ENCODE results near the gene PCDH9. TPM values are rescaled to one million over a fixed set of nuclear protein-coding genes. Genes with fewer than 3 reads are reported as not detected.

PCDH9 gene
- total and polyA plus RNA-seq, 2 experiments from 2014 or later, result 0.31 to 0.52 TPM

GRCh38 chr13:67155898-67156722 is 74.0 kb downstream of the PCDH9 start:
- Mint-ChIP-seq H3K27me3 (ENCODE audit: insufficient read depth, low read depth, poor library complexity) (no peaks in the 10 kb centered on the region), H3K9me3 (no peaks in the 10 kb centered on the region), H3K4me3 (no peak overlapping the region), H3K36me3 (ENCODE audit: low read depth) (no peaks in the 10 kb centered on the region), H3K4me1 (peaks cover 3% of the 10 kb centered on the region; the same call in 1 of the 3 replicates), H3K27ac (no peak overlapping the region)
- Histone ChIP-seq H3K4me3 (no peak overlapping the region), H3F3A (replicated peaks; ENCODE audit: low read depth) (no peaks in the 10 kb centered on the region), H3K4me2 (no peak overlapping the region), H3K27me3 (ENCODE audit: insufficient read depth) (no peaks in the 10 kb centered on the region), H3K4me1 (ENCODE audit: insufficient read depth) (no peaks in the 10 kb centered on the region), H3K27ac (ENCODE audit: low read depth) (no peak overlapping the region), H4K20me1 (replicated peaks; ENCODE audit: insufficient read depth) (no peaks in the 10 kb centered on the region), H3K36me3 (ENCODE audit: insufficient read depth) (no peaks in the 10 kb centered on the region), H3K79me2 (replicated peaks; ENCODE audit: insufficient read depth) (no peaks in the 10 kb centered on the region), H2AFZ (peak overlapping the region; percentile 73; the same call in 1 of the 2 replicates), H3K9me2 (ENCODE audit: insufficient read depth) (no peaks in the 10 kb centered on the region; the same call in 1 of the 2 replicates)
- ATAC-seq (no peak), DNase-seq (ENCODE audit: low spot score) (no peak)
- TF ChIP-seq JUNB (IDR thresholded peaks at IDR 0.05; ENCODE audit: unreplicated experiment) (no peak), STAT1 (IDR thresholded peaks at IDR 0.05; ENCODE audit: unreplicated experiment) (no peak), EZH2 (IDR thresholded peaks at IDR 0.05; ENCODE audit: low read depth, unreplicated experiment) (no peak), NANOG (IDR thresholded peaks at IDR 0.05; ENCODE audit: borderline replicate concordance) (no peak), REST (IDR thresholded peaks at IDR 0.05; ENCODE audit: unreplicated experiment) (no peak)
- TF ChIP-seq, protein P1, sequence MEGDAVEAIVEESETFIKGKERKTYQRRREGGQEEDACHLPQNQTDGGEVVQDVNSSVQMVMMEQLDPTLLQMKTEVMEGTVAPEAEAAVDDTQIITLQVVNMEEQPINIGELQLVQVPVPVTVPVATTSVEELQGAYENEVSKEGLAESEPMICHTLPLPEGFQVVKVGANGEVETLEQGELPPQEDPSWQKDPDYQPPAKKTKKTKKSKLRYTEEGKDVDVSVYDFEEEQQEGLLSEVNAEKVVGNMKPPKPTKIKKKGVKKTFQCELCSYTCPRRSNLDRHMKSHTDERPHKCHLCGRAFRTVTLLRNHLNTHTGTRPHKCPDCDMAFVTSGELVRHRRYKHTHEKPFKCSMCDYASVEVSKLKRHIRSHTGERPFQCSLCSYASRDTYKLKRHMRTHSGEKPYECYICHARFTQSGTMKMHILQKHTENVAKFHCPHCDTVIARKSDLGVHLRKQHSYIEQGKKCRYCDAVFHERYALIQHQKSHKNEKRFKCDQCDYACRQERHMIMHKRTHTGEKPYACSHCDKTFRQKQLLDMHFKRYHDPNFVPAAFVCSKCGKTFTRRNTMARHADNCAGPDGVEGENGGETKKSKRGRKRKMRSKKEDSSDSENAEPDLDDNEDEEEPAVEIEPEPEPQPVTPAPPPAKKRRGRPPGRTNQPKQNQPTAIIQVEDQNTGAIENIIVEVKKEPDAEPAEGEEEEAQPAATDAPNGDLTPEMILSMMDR (conservative IDR thresholded peaks at IDR 0.05; ENCODE audit: low read depth in 2 of 2), result no peak

- H3K27me3 Mint-ChIP-seq (ENCODE audit: insufficient read depth, low read depth, poor library complexity), result no peaks in the 10 kb centered on the region
- Histone ChIP-seq H2AFZ (no peak overlapping the region), H3K36me3 (ENCODE audit: insufficient read depth) (no peaks in the 10 kb centered on the region), H3K4me2 (no peak overlapping the region), H3K4me3 (no peak overlapping the region), H3K9me2 (ENCODE audit: insufficient read depth) (no peaks in the 10 kb centered on the region; the same call in 1 of the 2 replicates), H3K27ac (ENCODE audit: low read depth) (no peak overlapping the region), H3K79me2 (replicated peaks; ENCODE audit: insufficient read depth) (no peaks in the 10 kb centered on the region), H3K27me3 (ENCODE audit: insufficient read depth) (no peaks in the 10 kb centered on the region), H3K4me1 (ENCODE audit: insufficient read depth) (peaks cover 10% of the 10 kb centered on the region), H3F3A (replicated peaks; ENCODE audit: low read depth) (no peaks in the 10 kb centered on the region), H4K20me1 (replicated peaks; ENCODE audit: insufficient read depth) (no peaks in the 10 kb centered on the region)
- TF ChIP-seq EZH2phosphoT487 (IDR thresholded peaks at IDR 0.05; ENCODE audit: unreplicated experiment) (no peak), ZNF114 (CRISPR knock-in tag; IDR thresholded peaks at IDR 0.05) (no peak)
- no peak overlapping the region for H3K4me3 Mint-ChIP-seq
- H3K4me1 Mint-ChIP-seq, result peaks cover 15% of the 10 kb centered on the region
- H3K27ac Mint-ChIP-seq, result no peak overlapping the region
- no peaks in the 10 kb centered on the region for H3K9me3 Mint-ChIP-seq
- no peak for DNase-seq (ENCODE audit: low spot score)
- no peaks in the 10 kb centered on the region for H3K36me3 Mint-ChIP-seq (ENCODE audit: low read depth)
- no peak for ATAC-seq
Measured at GRCh38 chr13:67152085-67152484, 78.1 kb downstream of the PCDH9 start.

Measured in GM23338 (cell line).